Kidney capillary endothelial cell (primary cell): ENCODE measurements around the gene OR51B5.
"Not testable (repeated sequence)": the region's sequence is repeated elsewhere in the genome, so short reads cannot be mapped to it uniquely, and the experiment has no call there.

Source experiments
- DNase-seq: peaks from one replicate; pipeline ENCODE4 v3.0.0-alpha.2; 2018; ENCODE audit warnings: low spot score

The OR51B5 gene, protein sequence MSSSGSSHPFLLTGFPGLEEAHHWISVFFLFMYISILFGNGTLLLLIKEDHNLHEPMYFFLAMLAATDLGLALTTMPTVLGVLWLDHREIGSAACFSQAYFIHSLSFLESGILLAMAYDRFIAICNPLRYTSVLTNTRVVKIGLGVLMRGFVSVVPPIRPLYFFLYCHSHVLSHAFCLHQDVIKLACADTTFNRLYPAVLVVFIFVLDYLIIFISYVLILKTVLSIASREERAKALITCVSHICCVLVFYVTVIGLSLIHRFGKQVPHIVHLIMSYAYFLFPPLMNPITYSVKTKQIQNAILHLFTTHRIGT

GRCh38 chr11:5343474-5344335 is at the start of gene OR51B5:
OR51B5 (minus strand) TSS chr11:5343524; CDS start chr11:5343524, 0 bp downstream.
- no peak for DNase-seq

- DNase-seq = no peak
Measured at GRCh38 chr11:5390210-5390609, 46.9 kb upstream of the OR51B5 start.

- no peak for DNase-seq
Measured at GRCh38 chr11:5384335-5384734, 41.0 kb upstream of the OR51B5 start.

DNA sequence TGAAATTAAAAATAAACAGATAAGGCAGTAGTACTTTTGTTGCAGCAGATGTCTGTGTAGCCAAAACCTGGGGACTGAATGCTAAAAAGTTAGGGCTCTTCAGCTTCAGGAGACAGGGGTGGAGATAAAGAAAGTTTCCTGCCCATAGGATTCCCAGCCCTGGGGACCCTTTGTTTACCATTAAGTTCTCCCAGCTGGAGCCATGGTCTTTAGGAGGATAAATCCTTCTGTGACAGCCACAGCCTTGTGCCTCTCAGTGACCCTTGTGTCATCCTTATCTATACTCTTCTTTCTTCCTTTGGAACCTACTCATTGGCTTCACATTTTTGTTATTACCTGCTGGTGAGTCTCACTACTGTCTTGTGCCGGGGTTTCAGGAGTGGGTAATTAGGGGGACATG is 40.3 kb upstream of the OR51B5 start, which contains the start of gene OR51M1:
OR51M1 (plus strand) TSS at position 237 of the 400 bp plus-strand sequence. CDS start 5,587 bp downstream, outside the sequence.
- DNase-seq = no peak

DNA sequence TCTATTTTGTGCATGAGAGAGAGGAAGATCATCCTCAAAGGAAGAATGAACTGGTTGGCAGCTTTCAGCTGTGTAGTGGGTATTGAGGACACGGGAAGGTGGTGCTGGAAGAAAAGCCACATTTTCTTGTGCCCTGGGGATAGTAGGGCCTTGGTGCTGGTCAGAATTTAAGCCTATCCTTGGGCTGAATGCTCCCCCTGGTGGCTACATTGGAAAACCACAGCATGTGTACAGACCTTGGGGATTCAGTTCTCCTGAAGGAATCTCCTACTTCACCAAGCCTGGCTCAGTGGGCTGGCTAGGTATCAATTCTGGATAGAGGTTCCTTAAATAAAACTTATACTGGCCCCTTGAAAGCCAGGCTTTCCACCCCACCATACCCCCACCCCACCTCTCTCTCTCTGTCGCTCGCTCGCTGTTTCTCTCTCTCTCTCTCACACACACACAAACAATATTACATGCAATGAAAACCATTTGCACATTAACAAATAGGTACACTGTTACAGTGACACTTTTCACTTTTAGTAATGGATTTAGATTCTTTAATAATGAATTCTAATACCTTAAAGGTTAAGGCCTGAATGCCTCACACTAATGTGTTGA is 37.5 kb upstream of the OR51B5 start:
- peak; percentile 39 for DNase-seq

GRCh38 chr11:5369789-5370188 is 26.5 kb upstream of the OR51B5 start:
- no peak for DNase-seq

GRCh38 chr11:5368502-5369043 is 25.2 kb upstream of the OR51B5 start:
- DNase-seq = no peak

DNA sequence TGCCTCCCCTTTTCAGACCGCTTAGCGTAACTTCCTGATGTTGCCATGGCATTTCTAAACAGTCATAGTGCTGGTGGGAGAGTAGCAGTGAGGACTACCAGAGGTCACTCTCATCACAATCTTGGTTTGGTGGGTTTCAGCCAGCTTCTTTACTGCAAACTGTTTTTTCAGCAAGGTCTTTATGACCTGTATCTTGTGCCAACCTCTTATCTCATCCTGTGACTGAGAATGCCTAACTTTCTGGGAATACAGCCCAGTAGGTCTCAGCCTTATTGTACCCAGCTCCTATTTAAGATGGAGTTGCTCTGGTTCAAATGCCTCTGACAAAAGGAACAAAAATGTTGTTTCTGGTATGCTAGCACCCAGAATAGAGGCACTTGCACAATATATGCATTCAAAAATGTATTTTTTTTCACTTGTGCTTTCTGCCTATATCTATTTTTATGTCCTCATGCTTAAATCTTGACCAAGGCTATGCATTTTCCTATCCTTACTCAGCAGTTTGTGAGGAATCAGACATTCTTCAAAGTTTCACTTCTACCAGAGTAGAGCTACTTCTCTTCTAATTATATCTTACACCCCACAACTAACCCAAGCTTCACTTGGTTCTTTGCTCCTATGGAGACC is 24.2 kb upstream of the OR51B5 start:
- DNase-seq = no peak

DNA sequence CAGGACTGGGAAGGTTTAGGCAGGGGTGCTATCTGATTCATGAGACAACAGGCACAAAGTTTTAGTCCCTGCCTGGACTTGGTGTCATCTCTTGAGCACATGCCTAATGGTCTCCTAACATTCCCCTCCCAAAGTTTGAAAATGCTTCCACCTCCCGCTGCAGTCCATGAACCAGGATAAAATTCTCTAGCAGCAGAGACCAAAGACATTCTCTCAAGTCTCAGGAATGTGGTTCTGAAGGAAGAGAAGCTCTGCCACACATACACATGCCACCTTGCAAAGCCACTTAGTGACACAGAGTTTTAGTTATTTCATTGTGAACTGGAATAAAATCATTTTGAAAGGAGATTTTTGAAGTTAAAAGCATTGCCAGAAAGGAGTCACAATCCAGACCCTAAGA is 23.5 kb upstream of the OR51B5 start:
- no peak for DNase-seq

GRCh38 chr11:5366365-5366764 is 23.0 kb upstream of the OR51B5 start:
- not testable (repeated sequence) for DNase-seq

- DNase-seq = peak; percentile 62
Measured at GRCh38 chr11:5364214-5364613, 20.9 kb upstream of the OR51B5 start.

DNA sequence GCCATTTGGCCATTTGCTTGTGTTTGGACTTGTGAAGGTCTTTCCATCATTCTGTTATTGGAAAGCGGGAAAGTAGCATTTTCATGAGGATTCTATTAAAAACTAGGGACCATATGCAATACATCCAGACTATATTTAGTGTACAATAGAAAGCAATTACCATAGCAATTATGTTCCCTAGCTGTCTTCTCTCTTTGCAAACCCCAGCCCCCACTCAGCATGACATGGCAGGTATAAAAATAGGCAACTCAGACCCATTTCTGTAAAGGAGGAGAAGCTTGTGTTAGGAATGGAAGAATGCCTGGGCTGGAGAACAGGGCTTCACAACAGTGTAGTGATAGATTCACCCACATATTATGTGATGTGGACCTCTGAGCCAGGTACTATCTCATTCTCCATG is 20.4 kb upstream of the OR51B5 start:
- DNase-seq = no peak

DNA sequence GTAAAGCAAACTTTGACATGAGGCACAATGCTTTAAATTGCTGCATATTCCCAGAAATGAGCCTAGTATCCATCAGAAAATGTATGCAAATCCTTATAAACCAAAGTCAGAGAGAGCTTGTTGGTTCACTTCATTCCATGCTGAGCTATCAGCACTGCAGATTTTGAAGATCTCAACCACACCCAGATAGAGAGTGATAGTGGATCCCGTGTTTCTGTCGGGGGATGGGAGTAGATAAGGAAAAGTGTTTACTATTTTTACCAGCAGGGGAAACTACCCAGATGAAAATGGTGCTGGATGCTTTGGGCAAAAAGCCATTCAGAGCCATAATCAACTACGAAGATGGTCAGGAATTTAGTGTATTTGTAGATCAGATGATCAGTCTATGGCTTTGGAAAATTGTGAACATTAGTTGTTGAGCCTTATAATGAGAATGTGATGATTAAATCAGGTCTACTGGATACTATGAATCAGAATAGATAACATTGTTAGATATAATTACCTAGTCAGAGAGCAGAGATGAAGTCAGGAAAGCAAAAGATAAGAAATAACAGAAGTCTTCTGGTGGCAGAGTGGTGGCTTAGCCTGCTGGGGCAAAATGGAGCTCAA is 18.8 kb upstream of the OR51B5 start:
- DNase-seq = no peak

DNA sequence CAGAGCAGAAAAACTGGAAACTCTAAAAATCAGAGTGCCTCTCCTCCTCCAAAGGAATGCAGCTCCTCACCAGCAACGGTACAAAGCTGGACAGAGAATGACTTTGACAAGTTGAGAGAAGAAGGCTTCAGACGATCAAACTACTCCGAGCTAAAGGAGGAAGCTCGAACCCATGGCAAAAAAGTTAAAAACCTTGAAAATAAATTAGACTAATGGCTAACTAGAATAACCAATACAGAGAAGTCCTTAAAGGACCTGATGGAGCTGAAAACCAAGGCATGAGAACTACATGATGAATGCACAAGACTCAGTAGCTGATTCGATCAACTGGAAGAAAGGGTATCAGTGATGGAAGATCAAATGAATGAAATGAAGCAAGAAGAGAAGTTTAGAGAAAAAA is 12.7 kb upstream of the OR51B5 start:
- not testable (repeated sequence) for DNase-seq

DNA sequence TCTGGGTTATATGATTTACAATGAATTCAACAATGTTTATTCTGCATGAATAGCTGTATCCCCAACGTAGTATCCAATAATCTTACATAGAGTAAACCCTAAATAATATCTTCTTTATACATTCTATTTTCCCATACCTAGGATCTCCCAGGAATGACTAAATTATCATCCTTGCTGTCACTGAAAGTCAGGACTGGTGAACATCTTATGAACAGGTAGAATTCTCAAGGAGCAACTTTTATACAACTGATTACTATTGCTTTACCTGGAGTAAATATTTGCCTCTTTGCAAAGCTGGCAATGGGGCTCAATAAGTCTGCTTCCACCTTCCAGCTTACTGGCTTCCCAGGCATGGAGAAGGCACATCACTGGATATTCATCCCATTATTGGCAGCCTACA is 7.9 kb upstream of the OR51B5 start, which contains the start of gene OR51B6:
OR51B6 (plus strand) TSS at position 301 of the 400 bp plus-strand sequence; CDS start at position 301, 0 bp downstream.
- no peak for DNase-seq

DNA sequence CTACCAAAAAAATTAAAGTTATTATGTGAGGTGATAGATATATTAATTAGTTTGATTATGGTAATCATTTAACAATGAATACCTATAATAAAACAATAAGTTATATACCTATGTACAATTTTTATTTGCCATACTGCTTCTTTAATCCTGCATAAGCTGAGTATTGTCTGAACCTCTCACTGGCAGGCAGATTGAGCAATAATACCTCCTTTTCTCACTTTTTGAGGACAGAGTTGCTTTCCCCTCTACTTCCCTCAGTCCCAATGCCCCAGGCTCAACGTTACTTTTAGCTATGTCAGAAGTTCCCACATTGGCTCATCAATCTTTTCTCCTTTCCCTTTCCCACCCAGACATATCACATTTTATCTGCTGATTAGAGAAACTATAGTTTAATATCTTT is 6.2 kb upstream of the OR51B5 start:
- no peak for DNase-seq

GRCh38 chr11:5348551-5349194 is 5.3 kb upstream of the OR51B5 start:
- no peak for DNase-seq

DNA sequence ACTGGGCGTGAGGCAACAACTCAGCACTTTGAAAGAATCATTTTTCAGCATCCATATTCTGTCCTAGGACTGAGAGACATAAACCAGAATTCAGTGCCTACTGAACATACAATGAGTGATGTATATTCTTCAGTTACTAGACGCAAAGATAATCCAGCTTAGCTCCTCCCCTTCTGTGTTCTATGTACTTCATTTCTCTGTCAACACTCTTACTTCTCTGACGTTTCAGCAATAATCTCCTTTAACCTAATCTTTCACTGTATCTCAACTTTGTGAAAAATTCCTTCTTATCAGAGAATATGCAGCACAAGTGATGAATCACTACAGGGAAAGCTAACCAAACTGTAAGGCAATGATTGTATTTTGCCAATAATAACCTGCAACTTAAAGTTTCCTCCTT is 2.5 kb upstream of the OR51B5 start:
- DNase-seq = no peak

- DNase-seq = no peak
Measured at GRCh38 chr11:5339771-5340322, 3.5 kb downstream of the OR51B5 start.

GRCh38 chr11:5337253-5337652 is 6.1 kb downstream of the OR51B5 start:
- DNase-seq = not testable (repeated sequence)

DNA sequence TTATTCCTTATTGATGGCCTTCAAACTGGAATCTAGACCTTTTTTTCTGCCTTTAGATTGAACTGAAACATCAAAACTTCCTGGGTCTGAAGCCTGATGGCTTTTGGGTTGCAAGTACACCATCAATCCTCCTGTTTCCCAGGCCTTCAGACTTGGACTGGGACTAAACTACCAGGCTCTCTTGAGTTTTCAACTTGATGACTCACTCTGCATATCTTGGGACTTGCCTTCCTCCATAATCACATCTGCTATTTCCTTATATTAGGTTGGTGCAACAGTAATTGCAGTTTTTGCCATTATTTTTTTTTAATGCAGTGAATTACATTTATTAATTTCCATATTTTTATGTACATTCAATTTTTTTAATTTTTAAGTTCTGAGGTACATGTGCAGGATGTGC is 7.0 kb downstream of the OR51B5 start:
- DNase-seq = no peak
